ENCODE results near the gene TTC23.
A peak's percentile ranks its signal among the peaks of the same experiment; 100 is the strongest.
"Not testable (repeated sequence)": the region's sequence is repeated elsewhere in the genome, so short reads cannot be mapped to it uniquely, and the experiment has no call there.

TTC23 gene

GRCh38 chr15:99248000-99248715 lies 1.2 kb downstream of the TTC23 start:
- DNase-seq, result no peak

GRCh38 chr15:99247062-99247461 lies 2.3 kb downstream of the TTC23 start:
- DNase-seq, result no peak

GRCh38 chr15:99244306-99244705 lies 5.1 kb downstream of the TTC23 start:
- DNase-seq, result no peak

- DNase-seq, result no peak
Observed at GRCh38 chr15:99241752-99242151, 7.6 kb downstream of the TTC23 start.

- no peak for DNase-seq
Observed at GRCh38 chr15:99239545-99240198, 9.7 kb downstream of the TTC23 start.

GRCh38 chr15:99238849-99239248 lies 10.5 kb downstream of the TTC23 start:
- DNase-seq, result no peak

GRCh38 chr15:99234160-99234559 lies 15.2 kb downstream of the TTC23 start:
- DNase-seq, result not testable (repeated sequence)

- no peak for DNase-seq
Observed at GRCh38 chr15:99232740-99233139, 16.6 kb downstream of the TTC23 start.

GRCh38 chr15:99230867-99231266 lies 18.5 kb downstream of the TTC23 start:
- DNase-seq, result no peak

- DNase-seq, result no peak
Observed at GRCh38 chr15:99228120-99228770, 21.1 kb downstream of the TTC23 start.

- DNase-seq, result no peak
Observed at GRCh38 chr15:99226802-99227201, 22.6 kb downstream of the TTC23 start.

- DNase-seq, result no peak
Observed at GRCh38 chr15:99224372-99225214, 24.8 kb downstream of the TTC23 start.

GRCh38 chr15:99213187-99213811 lies 36.1 kb downstream of the TTC23 start:
- peak; percentile 61 for DNase-seq

GRCh38 chr15:99212406-99212805 lies 37.0 kb downstream of the TTC23 start:
- no peak for DNase-seq

GRCh38 chr15:99211926-99212325 lies 37.5 kb downstream of the TTC23 start:
- DNase-seq, result no peak

GRCh38 chr15:99210334-99210733 lies 39.0 kb downstream of the TTC23 start:
- no peak for DNase-seq

- DNase-seq, result no peak
Observed at GRCh38 chr15:99209326-99209725, 40.1 kb downstream of the TTC23 start.

- no peak for DNase-seq
Observed at GRCh38 chr15:99207672-99208071, 41.7 kb downstream of the TTC23 start.

GRCh38 chr15:99202176-99202552 lies 47.2 kb downstream of the TTC23 start:
- DNase-seq, result no peak

GRCh38 chr15:99201408-99202175 lies 47.8 kb downstream of the TTC23 start:
- DNase-seq, result no peak

GRCh38 chr15:99197856-99198255 lies 51.5 kb downstream of the TTC23 start:
- no peak for DNase-seq

GRCh38 chr15:99192181-99192580 lies 57.2 kb downstream of the TTC23 start:
- DNase-seq, result not testable (repeated sequence)
